H9 (cell line): ENCODE measurements around the gene MELK. TPM values are rescaled to one million over a fixed set of nuclear protein-coding genes. Genes with fewer than 3 reads are reported as not detected.
"Not testable (repeated sequence)": the region's sequence is repeated elsewhere in the genome, so short reads cannot be mapped to it uniquely, and the experiment has no call there.

Experiments used
- DNase-seq: peaks from one replicate; pipeline ENCODE4 v3.0.0-alpha.2; 2017
- H2AFZ ChIP-seq: one replicate; pipeline ENCODE4 v1.6.1; 2013; ENCODE audit warnings: mild to moderate bottlenecking, low read length, control low read depth, moderate library complexity
- H2AK5ac ChIP-seq: 2 replicates; pipeline ENCODE4 v1.6.1; 2013; ENCODE audit warnings: low read length, control low read depth, mixed read lengths; ENCODE audit not compliant: insufficient read length
- H2BK120ac ChIP-seq: one replicate; pipeline ENCODE4 v1.6.1; 2013; ENCODE audit warnings: low read depth, mild to moderate bottlenecking, low read length, control low read depth, inconsistent platforms; ENCODE audit not compliant: poor library complexity, severe bottlenecking
- H2BK12ac ChIP-seq: 2 replicates; pipeline ENCODE4 v1.6.1; 2013; ENCODE audit warnings: low read length, control low read depth, mixed read lengths, low read depth; ENCODE audit not compliant: insufficient read length
- H2BK15ac ChIP-seq: 2 replicates; pipeline ENCODE4 v1.6.1; 2013; ENCODE audit warnings: low read depth, low read length, control low read depth
- H2BK20ac ChIP-seq: one replicate; pipeline ENCODE4 v1.6.1; 2013; ENCODE audit warnings: low read depth, mild to moderate bottlenecking, low read length, control low read depth, inconsistent platforms; ENCODE audit not compliant: poor library complexity, severe bottlenecking
- H2BK5ac ChIP-seq: 2 replicates; pipeline ENCODE4 v1.6.1; 2013; ENCODE audit warnings: low read length, control low read depth, mixed read lengths; ENCODE audit not compliant: insufficient read length
- H3K14ac ChIP-seq: 2 replicates; pipeline ENCODE4 v1.6.1; 2013; ENCODE audit warnings: low read length, control low read depth; ENCODE audit not compliant: insufficient read depth
- H3K18ac ChIP-seq: 2 replicates; pipeline ENCODE4 v1.6.1; 2013; ENCODE audit warnings: low read depth, mild to moderate bottlenecking, mixed read lengths, low read length, control low read depth; ENCODE audit not compliant: insufficient read length
- H3K23ac ChIP-seq: 2 replicates; pipeline ENCODE4 v1.6.1; 2013; ENCODE audit warnings: low read length, control low read depth, mixed read lengths, low read depth; ENCODE audit not compliant: insufficient read length
- H3K23me2 ChIP-seq: 2 replicates; pipeline ENCODE4 v1.6.1; 2013; ENCODE audit warnings: low read depth, mild to moderate bottlenecking, mixed read lengths, low read length, control low read depth; ENCODE audit not compliant: insufficient read length, poor library complexity, severe bottlenecking
- H3K27ac ChIP-seq: 2 replicates; pipeline ENCODE4 v1.5.1; 2013; ENCODE audit warnings: low read length, control low read depth, mixed read lengths, low read depth; ENCODE audit not compliant: insufficient read length
- H3K27me3 ChIP-seq: 2 replicates; pipeline ENCODE4 v1.6.1; 2013; ENCODE audit warnings: low read length, control low read depth, inconsistent platforms; ENCODE audit not compliant: insufficient read depth
- H3K4ac ChIP-seq: 2 replicates; pipeline ENCODE4 v1.6.1; 2013; ENCODE audit warnings: low read depth, mild to moderate bottlenecking, control low read depth, inconsistent platforms, low read length, moderate library complexity
- H3K4me1 ChIP-seq: 2 replicates; pipeline ENCODE4 v1.6.1; 2013; ENCODE audit warnings: low read length, control low read depth, inconsistent platforms; ENCODE audit not compliant: insufficient read depth
- H3K4me2 ChIP-seq: 2 replicates; pipeline ENCODE4 v1.6.1; 2013; ENCODE audit warnings: low read length, control low read depth, mixed read lengths; ENCODE audit not compliant: insufficient read length, insufficient read depth
- H3K56ac ChIP-seq: 2 replicates; pipeline ENCODE4 v1.6.1; 2013; ENCODE audit warnings: low read depth, mild to moderate bottlenecking, mixed read lengths, low read length, control low read depth; ENCODE audit not compliant: insufficient read length
- H3K79me1 ChIP-seq: 2 replicates; pipeline ENCODE4 v1.6.1; 2013; ENCODE audit warnings: low read depth, mild to moderate bottlenecking, moderate library complexity, low read length, control low read depth, inconsistent platforms; ENCODE audit not compliant: insufficient read depth, poor library complexity, severe bottlenecking
- H3K79me2 ChIP-seq: 2 replicates; pipeline ENCODE4 v1.6.1; 2013; ENCODE audit warnings: low read length, control low read depth, inconsistent platforms; ENCODE audit not compliant: insufficient read depth
- H3K9ac ChIP-seq: 2 replicates; pipeline ENCODE4 v1.6.1; 2013; ENCODE audit warnings: low read length, control low read depth, mixed read lengths; ENCODE audit not compliant: insufficient read length; ENCODE audit errors: extremely low read depth
- H3K9me3 ChIP-seq: one replicate; pipeline ENCODE4 v1.6.1; 2013; ENCODE audit warnings: low read depth, low read length, inconsistent platforms; ENCODE audit not compliant: control insufficient read depth
- H3T11ph ChIP-seq: one replicate; pipeline ENCODE4 v1.6.1; 2013; ENCODE audit warnings: mild to moderate bottlenecking, low read length, control low read depth, inconsistent platforms
- H4K20me1 ChIP-seq: one replicate; pipeline ENCODE4 v1.6.1; 2013; ENCODE audit not compliant: control insufficient read depth, insufficient read length, insufficient read depth
- H4K5ac ChIP-seq: 2 replicates; pipeline ENCODE4 v1.6.1; 2013; ENCODE audit warnings: low read depth, mild to moderate bottlenecking, mixed read lengths, low read length, control low read depth; ENCODE audit not compliant: insufficient read length
- H4K8ac ChIP-seq: replicated peaks from 2 replicates; pipeline ENCODE4 v1.6.1; 2013; ENCODE audit warnings: low read length, control low read depth, mixed read lengths, low read depth; ENCODE audit not compliant: insufficient read length
- H4K91ac ChIP-seq: 2 replicates; pipeline ENCODE4 v1.6.1; 2013; ENCODE audit warnings: low read depth, mild to moderate bottlenecking, moderate library complexity, mixed read lengths, low read length, control low read depth; ENCODE audit not compliant: insufficient read length
- H3K27ac Mint-ChIP-seq, 3 experiments: 2 replicates in 2 of 3; 3 replicates in 1 of 3; pipeline ENCODE4 v1.8.0; 2020 to 2021; ENCODE audit warnings: mixed read lengths in 3 of 3, mild to moderate bottlenecking in 1 of 3, moderate library complexity in 1 of 3
- H3K27me3 Mint-ChIP-seq: 2 replicates; pipeline ENCODE4 v1.8.0; 2021; ENCODE audit warnings: low read depth, mild to moderate bottlenecking, moderate library complexity, mixed read lengths
- H3K36me3 Mint-ChIP-seq, 3 experiments: 2 replicates in 2 of 3; 3 replicates in 1 of 3; pipeline ENCODE4 v1.8.0; 2020 to 2021; ENCODE audit warnings: low read depth in 3 of 3, mixed read lengths in 3 of 3; ENCODE audit not compliant: insufficient read depth in 1 of 3
- H3K4me1 Mint-ChIP-seq, 2 experiments: 2 replicates each; pipeline ENCODE4 v1.8.0; 2020; ENCODE audit warnings: mixed read lengths in 2 of 2
- H3K4me3 Mint-ChIP-seq, 2 experiments: 2 replicates in 1 of 2; 3 replicates in 1 of 2; pipeline ENCODE4 v1.8.0; 2020 to 2021; ENCODE audit warnings: mild to moderate bottlenecking in 2 of 2, mixed read lengths in 2 of 2, moderate library complexity in 1 of 2
- H3K9me3 Mint-ChIP-seq, 2 experiments: 2 replicates in 1 of 2; 3 replicates in 1 of 2; pipeline ENCODE4 v1.8.0; 2020; ENCODE audit warnings: mild to moderate bottlenecking in 2 of 2, mixed read lengths in 2 of 2, moderate library complexity in 1 of 2
- CTCF ChIP-seq: fragments of 200-600 bp; sonication (generic); conservative IDR thresholded peaks from 3 replicates; pipeline ENCODE4 v1.8.0; 2021; ENCODE audit warnings: antibody characterized with exemption, mild to moderate bottlenecking
- WGBS: extraction: QIAGEN DNeasy Blood & Tissue Kit; methylation state at CpG from one replicate; pipeline ENCODE4 v1.1.7; 2013; ENCODE audit warnings: missing lambda C conversion rate, low lambda C conversion rate, mixed read lengths; ENCODE audit not compliant: insufficient read length; ENCODE audit errors: extremely low coverage; 5-methylcytosine and 5-hydroxymethylcytosine counted together
- total RNA-seq: library from RNA; stranded (reverse); gene quantifications from 2 replicates; pipeline ENCODE4 v1.2.1, GENCODE V29; 2021

MELK gene
- total RNA-seq, 1 experiment from 2014 or later = 43.6 TPM

DNA sequence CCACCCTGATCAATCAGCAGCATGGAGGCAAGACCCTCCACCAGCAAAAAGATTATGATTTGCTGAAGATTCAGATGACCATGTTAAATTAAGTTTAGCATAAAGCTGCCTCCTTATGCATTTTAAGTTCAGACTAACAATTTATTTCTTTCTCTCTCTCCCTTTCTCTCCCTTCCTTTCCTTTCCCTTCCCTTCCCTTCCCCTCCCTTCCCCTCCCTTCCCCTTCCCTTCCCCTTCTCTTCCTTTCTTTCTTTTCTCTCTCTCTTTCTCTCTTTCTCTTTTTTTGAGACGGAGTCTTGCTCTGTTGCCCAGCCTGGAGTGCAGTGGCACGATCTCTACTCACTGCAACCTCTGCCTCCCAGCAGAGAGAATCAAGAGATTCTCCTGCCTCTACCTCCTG is 1.4 kb upstream of the MELK start:
- no peak overlapping the region for H3K14ac ChIP-seq
- no peak overlapping the region for H2AFZ ChIP-seq
- H3K9ac ChIP-seq = no peak overlapping the region
- H3K27ac ChIP-seq = no peak overlapping the region
- no peak overlapping the region for H2BK12ac ChIP-seq
- no peak overlapping the region for H3K23ac ChIP-seq
- Mint-ChIP-seq H3K27me3 (0 out of 2 replicates have a peak, but pooled peaks cover 1% of the 10 kb centered on the region), H3K27ac (no peak overlapping the region), H3K9me3 (no peaks in the 10 kb centered on the region), H3K4me1 (peaks cover 17 to 27% of the 10 kb centered on the region in 2 experiments), H3K4me3 (no peak overlapping the region; a peak in 1 of 5 replicates), H3K36me3 (peaks cover 4 to 17% (median 6%) of the 10 kb centered on the region in 3 experiments; a peak in 4 of 7 replicates)
- H3K79me1 ChIP-seq = no peaks in the 10 kb centered on the region
- DNase-seq = no peak
- H2AK5ac ChIP-seq = no peak overlapping the region
- peaks cover 12% of the 10 kb centered on the region; the same call in 1 of the 2 replicates for H3K79me2 ChIP-seq
- no peaks in the 10 kb centered on the region for H3K9me3 ChIP-seq
- no peaks in the 10 kb centered on the region for H3K4me1 ChIP-seq
- H2BK15ac ChIP-seq = no peak overlapping the region
- peaks cover 3% of the 10 kb centered on the region for H3K23me2 ChIP-seq
- TF ChIP-seq CTCF = no peak
- no peak overlapping the region for H4K91ac ChIP-seq
- no peak overlapping the region for H3K56ac ChIP-seq
- no peak overlapping the region for H3K4me2 ChIP-seq
- H2BK120ac ChIP-seq = no peak overlapping the region
- WGBS = no CpG with 5 or more reads among the region's 2 CpGs
- no peak overlapping the region for H2BK20ac ChIP-seq
- H2BK5ac ChIP-seq = no peak overlapping the region
- no peaks in the 10 kb centered on the region for H4K20me1 ChIP-seq
- no peak overlapping the region for H4K5ac ChIP-seq
- H3K27me3 ChIP-seq = no peaks in the 10 kb centered on the region
- H3T11ph ChIP-seq = no peak overlapping the region
- H3K18ac ChIP-seq = no peak overlapping the region
- no peak overlapping the region for H3K4ac ChIP-seq
- no peak overlapping the region for H4K8ac ChIP-seq

GRCh38 chr9:36574045-36574444 is 1.4 kb downstream of the MELK start:
- not testable (repeated sequence) for H3K27ac ChIP-seq, H4K8ac ChIP-seq, H3K23ac ChIP-seq, H2BK20ac ChIP-seq, H3K18ac ChIP-seq, H2BK15ac ChIP-seq, H4K91ac ChIP-seq, H4K20me1 ChIP-seq, H2BK12ac ChIP-seq, H3K4ac ChIP-seq, H3K27me3 ChIP-seq, DNase-seq, H3K9me3 ChIP-seq, H2BK120ac ChIP-seq, H3K56ac ChIP-seq, H3K27me3 Mint-ChIP-seq, H3T11ph ChIP-seq, H3K4me1 ChIP-seq, H4K5ac ChIP-seq, H3K9me3 Mint-ChIP-seq, H2AK5ac ChIP-seq, H2BK5ac ChIP-seq, H3K23me2 ChIP-seq, H2AFZ ChIP-seq, H3K14ac ChIP-seq
- Histone ChIP-seq H3K79me2 (peaks cover 27% of the 10 kb centered on the region), H3K79me1 (peaks cover 11% of the 10 kb centered on the region), H3K4me2 (peak overlapping the region; percentile 75), H3K9ac (peak overlapping the region; percentile 97)
- H3K27ac Mint-ChIP-seq = peak overlapping the region in 2 of 3 experiments; percentile 94 to 97; a peak in 3 of 7 replicates
- no CpG with 5 or more reads among the region's 8 CpGs for WGBS
- H3K36me3 Mint-ChIP-seq = peaks cover 9 to 18% (median 12%) of the 10 kb centered on the region in 3 experiments; a peak in 6 of 7 replicates
- H3K4me1 Mint-ChIP-seq = peaks cover 17 to 22% of the 10 kb centered on the region in 2 experiments
- peak overlapping the region; percentile 95 to 98 for H3K4me3 Mint-ChIP-seq
